ENCODE data around the gene KRT79.

Gene KRT79

DNA sequence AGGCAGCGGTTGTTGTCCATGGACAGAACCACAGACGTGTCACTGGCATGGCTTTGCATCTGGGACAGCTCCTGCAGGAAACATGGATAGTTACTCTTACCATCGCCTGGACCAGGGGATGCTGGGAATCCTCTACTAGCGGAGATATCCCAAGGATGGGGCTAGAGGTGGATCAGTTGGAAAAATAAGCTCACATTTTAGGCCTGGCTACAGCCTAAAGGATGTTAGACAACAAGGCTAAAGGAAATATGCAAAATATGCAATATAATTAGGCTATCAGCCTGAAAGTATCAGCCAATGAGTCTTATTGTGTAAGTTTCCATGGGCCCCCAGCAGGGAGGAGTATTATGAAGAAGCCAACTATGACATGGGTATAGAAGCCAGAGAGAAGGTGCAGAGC, 61.9 kb downstream of the KRT79 start:
- DNase-seq (ENCODE audit: low read depth): no peak
- no peak overlapping the region for H3K4me3 ChIP-seq (ENCODE audit: low read depth, low read length)
- TF ChIP-seq, protein P1, sequence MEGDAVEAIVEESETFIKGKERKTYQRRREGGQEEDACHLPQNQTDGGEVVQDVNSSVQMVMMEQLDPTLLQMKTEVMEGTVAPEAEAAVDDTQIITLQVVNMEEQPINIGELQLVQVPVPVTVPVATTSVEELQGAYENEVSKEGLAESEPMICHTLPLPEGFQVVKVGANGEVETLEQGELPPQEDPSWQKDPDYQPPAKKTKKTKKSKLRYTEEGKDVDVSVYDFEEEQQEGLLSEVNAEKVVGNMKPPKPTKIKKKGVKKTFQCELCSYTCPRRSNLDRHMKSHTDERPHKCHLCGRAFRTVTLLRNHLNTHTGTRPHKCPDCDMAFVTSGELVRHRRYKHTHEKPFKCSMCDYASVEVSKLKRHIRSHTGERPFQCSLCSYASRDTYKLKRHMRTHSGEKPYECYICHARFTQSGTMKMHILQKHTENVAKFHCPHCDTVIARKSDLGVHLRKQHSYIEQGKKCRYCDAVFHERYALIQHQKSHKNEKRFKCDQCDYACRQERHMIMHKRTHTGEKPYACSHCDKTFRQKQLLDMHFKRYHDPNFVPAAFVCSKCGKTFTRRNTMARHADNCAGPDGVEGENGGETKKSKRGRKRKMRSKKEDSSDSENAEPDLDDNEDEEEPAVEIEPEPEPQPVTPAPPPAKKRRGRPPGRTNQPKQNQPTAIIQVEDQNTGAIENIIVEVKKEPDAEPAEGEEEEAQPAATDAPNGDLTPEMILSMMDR (IDR thresholded peaks at IDR 0.05; ENCODE audit: low read depth, low read length, missing control alignments): no peak

DNA sequence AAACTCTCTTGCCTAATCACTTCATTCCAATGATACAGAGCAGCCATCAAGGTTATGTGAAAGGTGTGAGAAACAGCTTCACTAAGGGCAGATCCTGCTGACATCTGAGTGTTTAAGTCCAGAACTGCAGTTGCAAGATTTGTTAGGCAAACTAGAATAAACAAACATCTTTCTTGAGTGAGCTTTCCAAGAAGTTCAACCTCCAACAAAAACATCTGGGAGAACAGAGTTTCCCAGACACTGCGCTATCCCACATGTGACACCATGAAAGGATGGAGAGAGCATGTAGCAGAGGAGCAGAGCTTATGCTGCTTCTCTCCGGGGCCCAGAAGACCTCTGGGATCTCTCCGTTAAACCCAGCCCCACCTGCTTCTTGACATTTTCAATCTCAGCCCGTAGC, 62.6 kb downstream of the KRT79 start:
- TF ChIP-seq, protein P1 (IDR thresholded peaks at IDR 0.05; ENCODE audit: low read depth, low read length, missing control alignments): no peak
- no peak for DNase-seq (ENCODE audit: low read depth)
- no peak overlapping the region for H3K4me3 ChIP-seq (ENCODE audit: low read depth, low read length)

Measured in GM12864 (cell line).